ENCODE results near the gene ANO7.

- no peak for TF ChIP-seq CTCF (IDR thresholded peaks at IDR 0.05)
- TF ChIP-seq, protein P1, sequence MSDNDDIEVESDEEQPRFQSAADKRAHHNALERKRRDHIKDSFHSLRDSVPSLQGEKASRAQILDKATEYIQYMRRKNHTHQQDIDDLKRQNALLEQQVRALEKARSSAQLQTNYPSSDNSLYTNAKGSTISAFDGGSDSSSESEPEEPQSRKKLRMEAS (IDR thresholded peaks at IDR 0.05; ENCODE audit: low read depth) = no peak
- no peak for TF ChIP-seq POLR2AphosphoS5 (IDR thresholded peaks at IDR 0.05; ENCODE audit: low read depth, low read length)
- TF ChIP-seq SMC3 (IDR thresholded peaks at IDR 0.05; ENCODE audit: low read depth, low read length) = no peak
- no peak for TF ChIP-seq PBX3 (IDR thresholded peaks at IDR 0.05)
- no peak for TF ChIP-seq FOSL2 (IDR thresholded peaks at IDR 0.05; ENCODE audit: borderline replicate concordance, low read depth)
- TF ChIP-seq RCOR1 (IDR thresholded peaks at IDR 0.05; ENCODE audit: low read length) = no peak
- no peak for TF ChIP-seq USF2 (IDR thresholded peaks at IDR 0.05; ENCODE audit: borderline replicate concordance, low read depth, low read length)
- no peak for TF ChIP-seq NFIC (IDR thresholded peaks at IDR 0.05; ENCODE audit: borderline replicate concordance)
- no peak for TF ChIP-seq RFX5 (IDR thresholded peaks at IDR 0.05; ENCODE audit: low read length)
- TF ChIP-seq GABPA (IDR thresholded peaks at IDR 0.05; ENCODE audit: low read depth) = no peak
- TF ChIP-seq EZH2phosphoT487 (IDR thresholded peaks at IDR 0.05; ENCODE audit: borderline replicate concordance, low read depth) = no peak
Observed at GRCh38 chr2:241178961-241179360, 9.5 kb upstream of the ANO7 start.

Measured in SK-N-SH (cell line).